Measurements from ENCODE around the gene HMGB2. TPM values are rescaled to one million over a fixed set of nuclear protein-coding genes. Genes with fewer than 3 reads are reported as not detected.

Gene HMGB2
- total and polyA plus RNA-seq, 2 of the 8 experiments (the other 6 are each of a cell fraction or from before 2014, with no cell fraction given): 54.7 to 218 TPM

DNA sequence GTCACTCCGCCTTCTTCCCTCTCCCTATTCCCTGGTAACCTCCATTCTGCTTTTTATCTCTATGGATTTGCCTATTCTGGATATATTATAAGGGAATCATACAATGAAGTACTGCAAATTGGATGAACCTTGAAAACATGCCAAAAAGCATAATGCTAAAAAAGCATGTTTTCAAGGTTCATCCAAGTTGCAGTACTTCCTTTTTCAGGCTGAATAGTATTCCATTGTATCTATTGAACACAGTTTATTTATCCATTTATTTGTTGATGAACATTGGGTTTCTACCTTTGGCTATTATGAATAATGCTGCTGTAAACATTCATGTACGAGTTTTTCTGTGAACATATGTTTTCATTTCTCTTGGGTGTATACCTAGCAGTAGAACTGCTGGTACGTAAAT is 45.8 kb upstream of the HMGB2 start:
- WGBS, 2 experiments (ENCODE audit: extremely low coverage in 1 of 2, insufficient coverage in 1 of 2, insufficient read length in 1 of 2, insufficient replicate concordance in 2 of 2, low coverage in 1 of 2, low lambda C conversion rate in 2 of 2, missing lambda C conversion rate in 1 of 2): 90% methylated on average over 3 of the region's 3 CpGs; no CpG with 5 or more reads in 1 of the 2 experiments

More for the DNA sequence above, 45.8 kb upstream of the HMGB2 start:
- peak; percentile 24 for FAIRE-seq
- Histone ChIP-seq H2BK20ac (ENCODE audit: low read length) (no peak overlapping the region), H3K27ac (ENCODE audit: low read depth, low read length) (no peak overlapping the region), H3K79me2 (ENCODE audit: control insufficient read depth in 1 of 2, insufficient read depth in 2 of 2, low read length in 2 of 2) (no peaks in the 10 kb centered on the region), H3K9ac (replicated peaks in 1 of 4; ENCODE audit: extremely low read depth in 1 of 4, low read depth in 3 of 4, low read length in 3 of 4) (no peak overlapping the region), H4K5ac (ENCODE audit: insufficient read length, low read depth, low read length) (no peak overlapping the region), H4K20me1 (replicated peaks in 1 of 2; ENCODE audit: control insufficient read depth in 1 of 2, insufficient read depth in 2 of 2, low read length in 2 of 2) (peaks cover 0 to 2% of the 10 kb centered on the region in 2 experiments), H3K23ac (ENCODE audit: insufficient read length) (no peak overlapping the region), H2AK5ac (ENCODE audit: low read depth, low read length) (no peak overlapping the region), H2AFZ (ENCODE audit: low read length) (no peak overlapping the region), H2BK15ac (ENCODE audit: low read length) (no peak overlapping the region), H3K36me3 (ENCODE audit: control insufficient read depth in 2 of 4, insufficient read depth in 4 of 4, low read length in 3 of 4) (no peaks in the 10 kb centered on the region; a peak in 1 of 8 replicates), H2BK12ac (ENCODE audit: low read depth, low read length) (no peak overlapping the region), H4K91ac (replicated peaks; ENCODE audit: insufficient read length, low read length) (no peak overlapping the region), H3K14ac (ENCODE audit: insufficient read length) (no peak overlapping the region), H4K8ac (ENCODE audit: extremely low read depth, insufficient read depth, low read length) (no peak overlapping the region), H3K4me3 (ENCODE audit: extremely low read depth in 1 of 4, insufficient read depth in 2 of 4, low read depth in 3 of 4, low read length in 4 of 4) (no peak overlapping the region), H3K79me1 (ENCODE audit: low read depth, low read length) (no peaks in the 10 kb centered on the region), H3K18ac (ENCODE audit: extremely low read depth, low read length) (no peak overlapping the region), H2BK5ac (ENCODE audit: low read depth, low read length) (no peak overlapping the region), H3K4me2 (ENCODE audit: insufficient read depth in 1 of 2, low read depth in 2 of 2, low read length in 2 of 2) (no peak overlapping the region), H2BK120ac (replicated peaks; ENCODE audit: low read depth, low read length) (no peak overlapping the region), H3K56ac (replicated peaks; ENCODE audit: insufficient read length, low read depth, low read length) (no peak overlapping the region), H3K9me3 (ENCODE audit: insufficient read depth in 2 of 2, low read depth in 1 of 2, low read length in 1 of 2) (no peaks in the 10 kb centered on the region), H3K27me3 (replicated peaks in 1 of 4; ENCODE audit: control insufficient read depth in 3 of 4, extremely low read depth in 1 of 4, insufficient read depth in 3 of 4, low read length in 3 of 4) (peaks cover 0 to 2% (median 0%) of the 10 kb centered on the region in 4 experiments; a peak in 1 of 7 replicates), H3K4ac (replicated peaks; ENCODE audit: insufficient read length, low read depth, low read length) (no peak overlapping the region), H3K4me1 (replicated peaks in 1 of 4; ENCODE audit: control insufficient read depth in 3 of 4, insufficient read depth in 4 of 4, low read length in 3 of 4) (no peaks in the 10 kb centered on the region), H3K23me2 (ENCODE audit: low read depth, low read length) (no peaks in the 10 kb centered on the region)
- DNase-seq (ENCODE audit: low read depth in 1 of 2, low spot score in 2 of 2): no peak
- POLR2A ChIA-PET (ENCODE audit: partially characterized antibody): no interaction called here
- CTCF ChIA-PET (ENCODE audit: partially characterized antibody): no interaction called here
- TF ChIP-seq BACH1 (IDR thresholded peaks at IDR 0.05; ENCODE audit: low read length) (no peak), TAF7 (optimal IDR thresholded peaks at IDR 0.05; ENCODE audit: borderline replicate concordance, low read depth, low read length) (no peak), TBP (IDR thresholded peaks at IDR 0.05; ENCODE audit: low read depth, low read length) (no peak), CEBPB (IDR thresholded peaks at IDR 0.05; ENCODE audit: low read depth, low read length) (no peak), TAF1 (IDR thresholded peaks at IDR 0.05; ENCODE audit: low read depth, low read length) (no peak), SUZ12 (IDR thresholded peaks at IDR 0.05; ENCODE audit: low read length) (no peak), SIN3A (conservative IDR thresholded peaks at IDR 0.05 in 1 of 2, IDR thresholded peaks at IDR 0.05 in 1 of 2; ENCODE audit: low read depth in 1 of 2, low read length in 2 of 2) (no peak)
